ENCODE data around the gene ZSCAN32.

The ZSCAN32 gene

DNA sequence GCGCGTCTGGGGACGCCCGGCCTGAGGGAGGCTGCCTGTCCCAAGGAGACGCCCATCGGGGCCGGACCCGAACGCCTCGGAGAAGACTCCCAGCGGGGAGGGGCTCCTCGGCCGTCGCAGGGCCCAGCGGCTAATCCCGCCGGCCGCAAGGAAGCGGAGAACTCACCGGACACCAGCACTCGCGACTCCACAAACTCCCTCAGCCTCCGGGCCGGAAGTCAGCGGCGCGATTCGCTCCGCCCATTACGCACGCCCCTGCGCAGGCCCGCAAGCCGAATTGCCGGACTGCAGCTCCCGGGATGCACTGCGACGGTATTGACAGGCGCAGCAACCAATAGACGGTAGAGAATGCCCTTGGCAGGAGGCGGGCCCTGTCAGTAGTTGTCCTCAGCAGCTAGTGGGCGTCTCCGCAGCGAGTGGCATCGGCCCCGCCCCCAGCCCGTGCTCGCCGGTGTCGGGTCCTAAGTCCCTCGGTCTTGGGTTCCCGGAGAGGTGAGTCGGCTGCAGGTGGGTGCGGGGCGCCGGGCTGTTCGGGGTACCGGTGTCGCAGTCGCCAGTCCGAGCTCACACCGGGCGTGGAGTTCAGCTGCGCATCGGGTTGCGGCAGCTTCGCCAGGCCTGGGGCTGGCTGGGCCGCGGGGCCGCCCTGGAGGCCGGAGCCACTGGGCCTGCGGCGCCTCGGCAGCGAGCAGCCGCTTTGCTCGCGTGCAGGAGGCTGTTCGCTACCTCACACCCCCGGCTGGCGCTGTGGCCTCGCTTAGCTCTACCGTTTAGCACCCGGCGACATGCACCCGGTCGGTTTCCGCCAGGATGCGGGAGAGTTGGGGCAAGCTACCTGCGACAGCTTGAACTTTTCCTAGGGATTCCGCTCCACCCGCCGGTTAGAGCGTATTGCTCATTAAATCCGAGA lies at the start of gene ZSCAN32, which contains the start of gene ZNF174:
Gene ZSCAN32 (minus strand): TSS at position 226 of the 910 bp plus-strand sequence. CDS start 3,447 bp downstream, outside the sequence.
Gene ZNF174 (plus strand): TSS at position 437 of the 910 bp plus-strand sequence. CDS start 790 bp downstream, outside the sequence.
- DNase-seq, result peak; percentile 99

DNA sequence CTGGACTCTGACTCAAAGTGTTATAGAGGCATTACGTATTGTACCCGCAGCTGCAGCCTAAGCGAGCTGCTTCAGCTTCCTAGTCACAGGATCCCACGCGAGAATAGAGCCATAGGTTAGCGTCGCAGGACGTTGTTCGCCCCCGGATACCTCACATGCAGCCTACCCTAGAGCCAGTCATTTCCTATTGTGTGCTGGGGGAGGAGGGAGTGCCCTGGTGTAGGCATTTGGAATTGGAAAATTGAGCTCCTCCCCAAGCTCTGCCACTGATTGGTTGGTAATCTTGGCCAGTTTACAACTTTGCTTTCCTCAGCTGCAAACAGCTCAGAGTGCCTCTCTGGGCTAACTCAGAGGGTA lies 43.2 kb upstream of the ZSCAN32 start:
- peak; percentile 81 for DNase-seq

DNA sequence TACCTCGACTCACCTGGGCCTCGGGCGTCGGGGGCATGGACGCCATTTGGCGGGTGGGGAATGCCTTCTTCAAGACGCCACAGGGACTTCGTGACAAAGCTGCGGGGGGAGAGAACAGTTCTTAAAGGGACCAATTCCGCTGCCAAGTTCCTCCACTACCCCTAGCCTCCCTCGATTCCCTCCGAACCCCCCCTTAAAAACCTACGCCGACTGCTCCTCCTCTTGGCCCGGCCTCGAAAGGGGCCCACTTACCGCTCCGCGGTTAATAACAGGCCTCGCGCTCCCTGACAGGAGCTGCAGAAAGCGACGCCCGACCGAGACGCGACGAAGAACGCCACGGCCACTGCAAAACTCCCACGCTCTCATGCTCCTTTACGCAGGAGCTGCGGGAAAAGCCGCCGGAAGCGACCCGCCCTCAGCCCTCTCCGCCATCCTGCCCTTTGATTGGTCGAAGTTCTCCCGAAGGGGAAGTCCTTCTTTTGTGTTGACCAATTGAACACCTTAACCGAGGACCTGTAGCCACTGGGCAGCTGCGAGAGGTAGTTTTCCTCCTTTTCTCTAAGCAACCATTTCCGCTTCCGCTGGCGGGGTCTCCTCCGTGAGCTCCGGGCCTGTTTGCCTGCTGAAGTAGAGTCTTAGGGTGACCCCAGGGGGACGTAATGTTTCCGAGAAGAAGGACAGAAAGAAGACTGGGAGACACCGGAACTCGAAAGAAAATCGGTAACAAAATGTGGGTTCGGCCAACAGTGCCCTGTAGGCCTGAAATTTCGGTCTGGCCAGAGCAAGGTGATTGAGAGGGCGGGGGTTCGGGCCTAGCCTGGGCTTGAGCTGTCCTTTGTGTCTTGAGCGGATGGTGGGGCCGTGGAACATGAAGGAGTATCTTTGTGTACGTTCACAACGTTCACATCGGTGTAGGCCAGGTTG lies 42.6 kb upstream of the ZSCAN32 start, which contains the start of the genes NAA60 and ZNF597:
Gene NAA60 (plus strand): TSS at position 573 of the 924 bp plus-strand sequence. CDS start 32,548 bp downstream, outside the sequence.
Gene ZNF597 (minus strand): TSS at position 397 of the 924 bp plus-strand sequence. CDS start 351 bp downstream, at position 46.
- DNase-seq, result peak; percentile 94

DNA sequence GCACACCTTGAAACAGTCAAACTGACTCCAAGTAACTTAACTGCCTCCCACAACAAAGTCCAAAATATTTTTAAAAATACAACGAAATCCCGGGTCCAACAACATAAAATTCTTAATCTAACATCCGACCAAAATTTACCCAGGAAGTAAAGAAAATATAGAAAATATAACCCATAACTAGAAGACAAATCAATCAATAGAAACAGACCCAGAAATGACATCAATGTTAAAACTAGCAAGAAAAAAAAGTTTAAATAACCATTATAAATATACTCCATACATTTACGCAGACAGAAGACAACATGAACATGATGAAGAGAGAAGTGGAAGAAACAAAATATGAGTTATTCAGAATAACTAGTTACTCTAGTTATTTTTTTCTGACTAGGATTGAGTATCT lies 38.8 kb upstream of the ZSCAN32 start:
- DNase-seq, result no peak

DNA sequence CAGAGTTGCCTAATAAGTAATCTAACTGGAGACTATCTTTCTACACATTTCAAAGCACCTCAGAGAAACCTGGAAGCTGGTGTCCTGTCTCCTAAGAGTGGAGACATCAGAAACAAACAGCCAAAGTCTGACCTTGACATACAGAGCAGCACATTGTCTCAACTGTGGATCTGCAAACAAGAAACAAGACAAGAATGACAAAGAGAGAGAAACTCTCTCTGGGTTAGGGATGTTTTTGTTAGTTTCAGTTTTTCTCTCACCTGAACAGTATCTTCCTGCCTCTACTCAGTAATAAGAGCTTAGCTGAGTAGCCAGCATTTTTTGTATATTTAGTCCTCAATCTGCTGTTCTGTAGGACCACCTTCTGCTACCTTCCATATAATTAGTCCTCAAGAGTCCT lies 33.6 kb upstream of the ZSCAN32 start:
- no peak for DNase-seq

DNA sequence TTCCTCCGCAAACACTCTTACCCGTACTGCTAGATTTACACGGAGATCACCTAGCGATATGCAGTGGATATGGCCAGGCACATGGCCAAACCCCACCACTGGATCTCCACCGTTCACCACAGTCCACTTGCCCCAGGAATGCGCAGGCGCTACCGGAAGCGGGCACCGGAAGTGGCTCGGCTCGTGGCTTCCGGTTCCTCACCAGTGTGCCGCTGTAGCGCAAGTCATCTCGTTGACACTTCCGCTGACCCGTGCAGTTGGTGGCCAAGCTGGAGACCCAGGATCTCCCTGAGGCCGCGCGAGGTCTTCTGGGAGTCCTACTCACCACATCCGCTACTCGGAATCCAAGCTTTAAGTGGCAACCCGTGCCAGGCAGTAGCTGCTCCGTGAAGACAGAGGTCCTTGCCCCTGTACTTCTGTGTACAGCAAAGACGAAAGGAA lies 31.0 kb upstream of the ZSCAN32 start:
- peak; percentile 51 for DNase-seq

DNA sequence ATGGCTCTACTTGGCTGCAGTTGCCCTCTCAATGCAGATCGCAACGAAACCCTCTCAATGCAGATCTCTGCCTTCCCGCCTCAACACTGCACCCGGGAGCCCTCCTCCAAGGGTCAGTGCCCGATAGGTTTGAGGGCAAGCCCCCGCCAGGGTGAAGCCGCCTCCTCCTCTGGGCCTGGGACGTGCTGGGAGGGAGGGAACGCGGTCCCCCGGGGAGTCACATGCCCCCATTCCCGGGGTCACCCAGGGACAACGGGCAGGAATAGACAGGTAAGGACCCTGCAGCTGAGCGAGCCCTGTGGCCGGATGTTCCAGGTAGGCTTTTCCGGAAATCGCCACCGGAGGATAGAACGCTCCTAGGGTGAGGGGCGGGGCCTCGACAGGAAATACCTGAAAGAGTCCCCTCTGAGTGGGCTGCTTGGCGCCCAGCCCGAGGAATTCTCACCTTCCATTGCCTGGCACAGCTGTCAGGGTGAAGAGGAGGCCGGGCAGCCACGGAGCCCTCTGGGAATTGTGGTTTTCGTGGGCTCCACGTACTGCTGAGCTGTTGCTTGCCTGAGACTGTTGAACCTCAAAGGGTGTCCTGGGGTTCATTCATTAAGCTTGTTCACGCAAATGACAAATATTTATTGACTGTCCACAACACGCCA lies 13.1 kb upstream of the ZSCAN32 start:
- DNase-seq, result no peak

DNA sequence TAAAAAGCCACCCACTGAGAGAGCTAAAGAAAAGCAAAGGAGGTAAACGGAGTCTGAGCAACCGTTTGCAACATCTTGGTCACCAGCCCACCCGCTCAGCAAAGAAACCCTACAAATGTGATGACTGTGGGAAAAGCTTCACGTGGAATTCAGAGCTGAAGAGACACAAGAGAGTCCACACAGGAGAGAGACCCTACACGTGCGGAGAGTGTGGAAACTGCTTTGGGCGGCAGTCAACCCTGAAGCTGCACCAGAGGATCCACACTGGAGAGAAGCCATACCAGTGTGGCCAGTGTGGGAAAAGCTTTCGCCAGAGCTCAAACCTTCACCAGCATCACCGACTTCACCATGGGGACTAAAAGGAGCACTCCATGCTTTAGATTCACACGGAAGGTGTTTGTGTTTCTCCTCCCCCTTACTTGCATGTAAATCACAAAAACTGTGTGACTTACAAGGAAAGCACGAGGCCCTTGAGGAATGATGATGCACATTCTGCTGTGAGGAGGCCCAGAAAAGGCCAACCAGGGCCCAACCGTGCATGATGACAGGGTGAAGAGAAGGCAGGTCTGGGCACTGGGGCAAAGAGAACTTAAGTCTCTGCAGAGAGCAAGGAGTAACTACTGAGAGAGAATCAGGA lies 7.9 kb upstream of the ZSCAN32 start:
- no peak for DNase-seq

DNA sequence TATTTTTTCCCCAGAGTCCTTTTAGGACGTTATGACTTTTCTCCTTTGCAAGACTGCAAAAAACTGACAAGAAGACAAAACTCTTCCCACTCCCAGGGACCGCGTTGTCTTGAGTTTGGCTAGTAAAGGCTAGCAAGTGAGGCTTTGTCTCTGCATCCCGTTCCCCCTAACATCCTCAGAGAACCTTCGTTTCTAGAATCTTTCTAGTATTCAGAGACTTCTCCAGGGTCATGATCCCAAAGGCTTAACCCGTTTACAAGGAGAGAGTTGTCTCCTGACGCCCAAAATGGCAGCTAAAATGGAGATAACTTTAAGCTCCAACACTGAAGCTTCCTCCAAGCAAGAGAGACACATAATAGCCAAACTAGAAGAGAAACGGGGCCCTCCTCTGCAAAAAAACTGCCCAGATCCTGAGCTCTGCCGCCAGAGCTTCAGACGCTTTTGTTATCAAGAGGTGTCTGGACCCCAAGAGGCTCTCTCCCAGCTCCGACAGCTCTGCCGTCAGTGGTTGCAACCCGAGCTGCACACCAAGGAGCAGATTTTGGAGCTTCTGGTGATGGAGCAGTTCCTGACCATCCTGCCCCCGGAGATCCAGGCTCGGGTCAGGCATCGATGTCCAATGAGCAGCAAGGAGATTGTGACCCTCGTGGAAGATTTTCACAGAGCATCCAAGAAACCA lies 1.1 kb upstream of the ZSCAN32 start:
- peak; percentile 2 for DNase-seq

DNA sequence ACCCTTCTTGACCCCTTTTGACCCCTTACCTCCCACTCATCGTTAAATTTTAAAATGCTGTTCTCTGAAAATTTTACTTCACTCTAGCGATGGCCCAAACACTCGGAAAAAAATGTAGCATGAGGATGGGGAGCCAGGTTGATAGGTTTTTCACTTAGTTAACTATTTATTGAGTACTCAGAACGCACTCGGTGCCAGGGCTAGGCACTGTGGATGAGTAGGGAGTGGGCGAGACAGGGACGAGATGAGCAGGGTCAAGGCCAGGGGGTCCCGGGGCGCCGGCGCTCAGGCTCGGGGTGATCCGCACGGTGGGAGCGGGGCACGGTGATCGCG lies 392 bp downstream of the ZSCAN32 start:
- no peak for DNase-seq

DNA sequence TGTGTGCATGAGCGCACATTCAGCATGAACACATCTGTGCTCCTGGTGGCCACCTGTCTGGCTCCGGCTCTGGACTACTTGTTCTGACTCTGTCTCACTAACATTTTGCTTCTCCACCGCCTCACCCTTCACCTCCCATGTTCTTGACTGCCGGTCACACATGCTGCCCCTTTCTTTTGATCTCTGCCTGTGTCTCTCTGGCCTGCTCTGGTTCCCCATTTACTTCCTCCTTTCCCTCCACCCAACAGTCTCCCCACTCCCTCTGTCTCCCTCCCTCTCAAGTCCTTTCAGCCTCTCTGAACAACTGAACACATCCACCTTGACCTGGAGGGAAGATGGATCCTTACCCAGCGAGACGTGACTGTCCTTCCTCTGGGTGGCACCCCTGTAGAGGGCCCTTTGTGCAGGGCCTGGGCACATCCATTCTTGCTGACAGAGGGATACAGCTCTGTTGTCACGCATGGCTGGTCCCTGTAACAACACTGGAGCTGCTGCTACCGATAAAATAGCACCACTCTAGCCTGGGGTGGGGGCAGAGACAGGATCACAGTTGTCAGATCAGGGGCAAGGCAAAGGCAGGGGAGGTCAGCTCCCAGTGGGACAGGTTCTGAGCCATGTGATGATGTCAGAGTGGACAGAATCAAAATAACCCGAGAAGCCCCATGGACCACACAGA lies 11.0 kb downstream of the ZSCAN32 start:
- no peak for DNase-seq

DNA sequence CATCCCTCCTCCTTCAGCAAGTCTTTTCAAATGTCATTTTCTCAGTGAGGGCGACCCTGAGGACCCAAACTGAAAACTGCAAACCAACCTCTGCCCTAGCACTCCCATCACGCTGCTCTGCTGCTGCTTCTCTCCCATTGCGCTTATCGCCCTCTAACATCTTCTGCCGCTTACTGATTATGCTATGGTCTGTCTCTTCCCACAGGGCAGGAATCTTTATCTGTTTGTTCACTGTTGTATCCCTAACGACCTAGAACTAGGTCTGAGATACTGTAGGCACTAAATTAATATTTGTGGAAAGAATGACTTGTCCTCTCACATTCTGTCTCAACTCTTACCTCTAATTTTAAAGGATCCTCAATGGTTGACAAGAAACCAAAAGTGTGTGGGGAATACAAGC lies 12.5 kb downstream of the ZSCAN32 start:
- DNase-seq, result no peak

DNA sequence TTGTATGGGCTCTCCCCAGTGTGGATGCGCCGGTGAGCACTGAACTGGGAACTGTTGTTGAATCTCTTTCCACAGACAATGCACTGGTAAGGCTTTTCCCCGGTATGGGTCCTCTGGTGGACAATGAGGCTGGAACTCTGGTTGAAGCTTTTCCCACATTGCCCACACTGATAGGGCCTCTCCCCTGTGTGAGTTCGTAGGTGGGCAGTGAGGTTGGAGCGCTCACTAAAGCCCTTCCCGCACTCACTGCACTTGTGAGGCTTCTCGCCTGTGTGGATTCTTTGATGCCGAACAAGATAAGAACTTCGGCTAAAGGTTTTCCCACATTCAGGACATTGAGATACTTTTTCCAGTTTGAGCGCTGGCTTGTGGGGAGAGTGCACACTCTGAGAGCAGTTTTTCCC lies 17.8 kb downstream of the ZSCAN32 start:
- no peak for DNase-seq

DNA sequence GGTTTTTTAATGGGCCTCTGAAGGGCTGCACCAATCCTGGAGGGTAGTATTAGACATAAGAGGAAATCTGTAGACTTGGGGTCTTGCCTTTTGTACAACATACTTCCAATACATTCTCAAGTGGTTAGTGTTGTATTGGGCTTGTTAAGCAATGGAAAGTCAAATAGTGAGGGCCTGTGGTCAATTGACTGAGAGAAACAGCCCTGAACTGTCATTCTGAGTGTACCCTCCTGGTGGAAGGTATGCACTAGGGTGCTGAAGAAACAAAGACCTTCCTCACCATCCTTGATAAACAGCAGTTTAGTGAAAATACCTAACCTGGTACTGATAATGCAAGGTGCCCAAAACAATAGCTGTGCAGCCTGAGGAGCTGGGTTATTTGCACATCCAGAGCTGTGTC lies 22.9 kb downstream of the ZSCAN32 start:
- DNase-seq, result no peak

DNA sequence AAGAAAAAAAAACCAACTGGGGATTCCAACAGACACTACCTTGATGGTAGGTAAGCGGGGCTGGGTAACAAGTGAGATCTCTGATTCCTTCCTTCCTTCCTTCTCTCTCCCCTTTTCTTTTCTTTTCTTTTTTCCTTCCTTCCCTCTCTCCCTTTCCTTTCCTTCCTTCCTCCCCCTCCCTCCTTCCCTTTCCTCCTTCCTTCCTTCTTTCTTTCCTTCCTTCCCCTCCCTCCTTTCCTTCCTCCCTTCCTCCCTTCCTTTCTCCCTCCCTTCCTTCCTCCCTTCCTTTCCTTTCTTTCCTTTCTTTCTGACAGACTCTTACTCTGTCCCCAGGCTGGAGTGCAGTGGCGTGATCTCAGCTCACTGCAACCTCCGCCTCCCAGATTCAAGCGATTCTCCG lies 25.1 kb downstream of the ZSCAN32 start:
- no peak for DNase-seq

DNA sequence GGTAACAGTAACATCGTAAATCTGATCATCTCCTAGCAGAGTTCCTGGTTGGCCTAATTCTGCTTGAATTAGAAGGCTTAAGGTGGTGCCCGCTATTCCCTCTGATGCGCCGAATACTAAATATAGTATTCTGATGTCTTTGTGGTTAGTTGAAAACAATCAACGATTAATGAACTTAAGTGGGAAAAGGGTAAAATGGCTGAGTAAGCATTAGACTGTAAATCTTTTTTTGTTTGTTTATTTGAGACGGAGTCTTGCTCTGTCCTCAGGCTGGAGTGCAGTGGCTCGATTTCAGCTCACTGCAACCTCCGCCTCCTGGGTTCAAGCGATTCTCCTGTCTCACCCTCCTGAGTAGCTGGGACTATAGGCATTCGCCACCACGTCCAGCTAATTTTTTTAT lies 31.7 kb downstream of the ZSCAN32 start:
- DNase-seq, result no peak

DNA sequence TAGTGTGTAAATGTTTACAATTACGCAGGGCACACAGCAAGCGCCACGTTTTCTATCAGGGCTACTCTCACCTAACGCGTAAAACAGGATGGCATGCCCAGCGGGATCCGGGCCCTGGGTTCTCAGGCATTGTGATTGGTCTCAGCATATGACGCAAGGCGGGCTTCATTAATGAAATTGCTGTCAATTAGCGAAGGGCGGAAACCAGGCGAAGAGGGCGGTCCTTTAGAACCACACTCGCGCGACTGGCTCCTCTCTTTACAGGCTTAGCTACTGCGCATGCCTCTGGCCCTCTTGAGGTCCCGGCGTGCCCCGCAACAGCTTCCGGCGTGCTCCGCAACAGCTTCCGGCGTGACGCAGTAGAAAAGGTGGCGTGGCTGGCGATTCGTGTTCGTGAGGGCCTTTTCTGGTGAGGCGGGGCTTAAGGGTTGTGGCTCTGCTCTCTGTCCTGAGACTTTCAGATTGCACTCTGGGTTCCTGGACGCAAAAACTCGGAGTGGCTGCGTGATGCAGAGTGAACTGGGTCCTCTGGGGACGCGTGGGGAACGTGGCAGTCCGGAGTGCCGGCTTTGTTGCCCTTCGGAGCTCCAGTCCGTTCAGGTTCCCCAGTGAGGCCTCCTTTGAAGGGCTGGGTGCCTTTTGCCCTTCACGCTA lies 35.9 kb downstream of the ZSCAN32 start:
- DNase-seq, result peak; percentile 82

DNA sequence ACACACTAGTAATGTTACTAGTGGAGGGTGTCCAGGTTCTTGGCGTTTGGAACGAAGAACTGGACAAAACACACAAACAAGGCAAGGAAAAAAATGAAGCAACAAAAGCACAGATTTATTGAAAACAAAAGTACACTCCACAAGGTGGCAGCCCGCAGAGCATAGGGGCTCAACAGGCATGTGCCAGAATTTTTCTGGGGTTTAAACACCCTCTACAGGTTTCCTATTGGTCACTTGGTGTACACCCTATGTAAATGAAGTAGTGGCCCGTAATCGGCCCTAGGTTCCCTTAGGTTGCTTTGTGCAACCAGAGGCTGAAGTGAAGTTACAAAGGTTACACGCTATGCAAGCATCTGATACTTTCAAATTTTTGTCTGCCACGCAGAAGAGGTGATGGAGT lies 37.0 kb downstream of the ZSCAN32 start:
- DNase-seq, result no peak

DNA sequence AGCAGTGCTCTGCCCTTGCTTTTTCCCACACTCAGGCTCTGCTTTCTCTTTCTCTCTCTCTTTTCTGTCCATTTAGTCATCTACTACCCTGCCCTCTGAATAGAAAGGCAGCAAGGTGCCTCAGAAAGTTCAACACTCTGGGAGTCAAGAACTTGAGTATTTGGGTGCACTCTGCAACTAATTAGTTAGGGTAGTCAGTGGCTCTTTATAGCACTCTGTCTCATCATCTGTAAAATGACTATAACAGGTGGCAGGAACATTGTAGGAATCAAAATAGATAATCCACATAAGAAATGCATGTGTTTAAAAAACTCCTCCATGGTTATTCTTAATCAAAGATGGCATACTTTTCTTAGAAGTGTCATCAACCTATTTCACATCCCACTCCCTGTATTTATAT lies 37.9 kb downstream of the ZSCAN32 start:
- DNase-seq, result no peak

DNA sequence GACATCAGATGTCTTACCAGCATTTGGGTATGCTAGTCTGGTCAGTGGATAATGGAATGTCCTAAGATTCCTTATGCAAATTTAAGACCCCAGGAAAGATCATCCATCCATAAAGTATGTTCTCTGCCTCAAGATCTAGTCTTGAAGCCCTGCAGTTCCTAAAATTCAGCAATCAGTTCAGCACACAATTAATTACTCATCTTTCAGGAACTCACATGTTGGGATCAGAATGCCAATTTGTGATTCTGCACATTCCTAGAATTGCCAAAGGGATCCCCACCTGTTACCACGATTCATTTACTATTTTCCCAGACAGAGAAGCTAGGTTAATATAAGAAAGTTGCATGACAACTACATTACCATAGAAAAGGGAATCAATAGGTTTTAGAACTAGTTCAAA lies 41.9 kb downstream of the ZSCAN32 start:
- no peak for DNase-seq

DNA sequence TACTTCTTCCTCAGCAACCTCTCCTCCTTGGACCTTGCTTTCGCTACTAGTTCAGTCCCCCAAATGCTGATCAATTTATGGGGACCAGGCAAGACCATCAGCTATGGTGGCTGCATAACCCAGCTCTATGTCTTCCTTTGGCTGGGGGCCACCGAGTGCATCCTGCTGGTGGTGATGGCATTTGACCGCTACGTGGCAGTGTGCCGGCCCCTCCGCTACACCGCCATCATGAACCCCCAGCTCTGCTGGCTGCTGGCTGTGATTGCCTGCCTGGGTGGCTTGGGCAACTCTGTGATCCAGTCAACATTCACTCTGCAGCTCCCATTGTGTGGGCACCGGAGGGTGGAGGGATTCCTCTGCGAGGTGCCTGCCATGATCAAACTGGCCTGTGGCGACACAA lies 44.7 kb downstream of the ZSCAN32 start:
- DNase-seq, result no peak
